Osteoblast (primary cell): Measurements from ENCODE around the gene ZNF771. TPM values are rescaled to one million over a fixed set of nuclear protein-coding genes. Genes with fewer than 3 reads are reported as not detected.

ENCODE experiments used
- DNase-seq: peaks from one replicate; pipeline ENCODE4 v3.0.0; 2011; ENCODE audit warnings: low spot score, mixed read lengths; ENCODE audit not compliant: insufficient read length; ENCODE audit errors: missing footprints
- H2AFZ ChIP-seq: 2 replicates; pipeline ENCODE4 v1.6.0; 2011; ENCODE audit warnings: mild to moderate bottlenecking, low read length
- H3K27ac ChIP-seq: 2 replicates; pipeline ENCODE4 v1.5.1; 2011; ENCODE audit warnings: mild to moderate bottlenecking, low read depth, low read length, moderate library complexity
- H3K27me3 ChIP-seq: 2 replicates; pipeline ENCODE4 v1.6.0; 2012; ENCODE audit warnings: mild to moderate bottlenecking, control low read depth, inconsistent platforms, low read length, moderate library complexity; ENCODE audit not compliant: insufficient read depth
- H3K36me3 ChIP-seq: 2 replicates; pipeline ENCODE4 v1.5.1; 2011; ENCODE audit warnings: mild to moderate bottlenecking, low read length, control low read depth, moderate library complexity; ENCODE audit not compliant: insufficient read depth
- H3K4me1 ChIP-seq: 2 replicates; pipeline ENCODE4 v1.5.1; 2011; ENCODE audit warnings: mild to moderate bottlenecking, low read length, control low read depth, moderate library complexity; ENCODE audit not compliant: insufficient read depth
- H3K4me2 ChIP-seq: 2 replicates; pipeline ENCODE4 v1.6.0; 2011; ENCODE audit warnings: mild to moderate bottlenecking, low read length; ENCODE audit not compliant: insufficient read depth
- H3K4me3 ChIP-seq: fragments of 200-600 bp; sonication (generic); 3 replicates; pipeline ENCODE4 v1.5.1; 2012; ENCODE audit warnings: mild to moderate bottlenecking, low read length, inconsistent platforms; ENCODE audit not compliant: insufficient read depth
- H3K79me2 ChIP-seq: 2 replicates; pipeline ENCODE4 v1.6.0; 2012; ENCODE audit warnings: mild to moderate bottlenecking, low read length, control low read depth, inconsistent platforms; ENCODE audit not compliant: insufficient read depth
- H3K9me3 ChIP-seq: 2 replicates; pipeline ENCODE4 v1.5.1; 2011; ENCODE audit warnings: low read depth, low read length, control low read depth
- H4K20me1 ChIP-seq: 2 replicates; pipeline ENCODE4 v1.6.0; 2012; ENCODE audit warnings: mild to moderate bottlenecking, low read length, control low read depth; ENCODE audit not compliant: insufficient read depth
- total RNA-seq: library from RNA; depleted of rRNA; stranded (reverse); fragments of >200 nt; gene quantifications from 2 replicates; pipeline ENCODE4 v1.2.3, GENCODE V29; 2012
- TF ChIP-seq, protein P1 (sequence below): IDR thresholded peaks from 2 replicates; pipeline ENCODE4 v1.5.1; 2011; ENCODE audit warnings: mild to moderate bottlenecking, low read depth, low read length, moderate library complexity; ENCODE audit errors: extremely low read depth

The ZNF771 gene
- total RNA-seq, 1 donor = 14.8 TPM

DNA sequence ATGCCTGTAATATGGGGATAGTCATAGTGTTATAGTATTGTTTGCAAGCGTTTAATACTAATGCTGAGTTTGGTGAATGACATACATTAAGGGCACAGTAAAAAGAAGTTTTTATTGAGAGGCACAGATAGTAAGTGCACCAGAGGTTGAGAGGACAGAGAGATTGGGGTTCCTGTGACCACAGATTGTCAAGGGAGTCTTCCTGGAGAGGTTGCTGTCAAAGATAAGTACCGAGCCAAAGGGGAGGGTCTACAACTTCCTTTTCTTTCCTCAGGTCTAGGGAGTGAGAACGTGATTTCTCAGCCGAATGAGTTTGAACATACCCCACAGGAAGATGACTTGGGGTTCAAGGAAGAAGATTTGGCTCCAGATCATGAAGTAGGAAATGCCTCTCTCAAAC lies 10.3 kb upstream of the ZNF771 start:
- TF ChIP-seq, protein P1, sequence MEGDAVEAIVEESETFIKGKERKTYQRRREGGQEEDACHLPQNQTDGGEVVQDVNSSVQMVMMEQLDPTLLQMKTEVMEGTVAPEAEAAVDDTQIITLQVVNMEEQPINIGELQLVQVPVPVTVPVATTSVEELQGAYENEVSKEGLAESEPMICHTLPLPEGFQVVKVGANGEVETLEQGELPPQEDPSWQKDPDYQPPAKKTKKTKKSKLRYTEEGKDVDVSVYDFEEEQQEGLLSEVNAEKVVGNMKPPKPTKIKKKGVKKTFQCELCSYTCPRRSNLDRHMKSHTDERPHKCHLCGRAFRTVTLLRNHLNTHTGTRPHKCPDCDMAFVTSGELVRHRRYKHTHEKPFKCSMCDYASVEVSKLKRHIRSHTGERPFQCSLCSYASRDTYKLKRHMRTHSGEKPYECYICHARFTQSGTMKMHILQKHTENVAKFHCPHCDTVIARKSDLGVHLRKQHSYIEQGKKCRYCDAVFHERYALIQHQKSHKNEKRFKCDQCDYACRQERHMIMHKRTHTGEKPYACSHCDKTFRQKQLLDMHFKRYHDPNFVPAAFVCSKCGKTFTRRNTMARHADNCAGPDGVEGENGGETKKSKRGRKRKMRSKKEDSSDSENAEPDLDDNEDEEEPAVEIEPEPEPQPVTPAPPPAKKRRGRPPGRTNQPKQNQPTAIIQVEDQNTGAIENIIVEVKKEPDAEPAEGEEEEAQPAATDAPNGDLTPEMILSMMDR = no peak
- Histone ChIP-seq H4K20me1 (no peaks in the 10 kb centered on the region), H3K79me2 (peaks cover 17% of the 10 kb centered on the region), H3K4me2 (no peak overlapping the region), H3K27ac (no peak overlapping the region), H3K4me1 (peaks cover 26% of the 10 kb centered on the region), H2AFZ (no peak overlapping the region), H3K4me3 (no peak overlapping the region), H3K36me3 (peaks cover 4% of the 10 kb centered on the region), H3K9me3 (no peaks in the 10 kb centered on the region), H3K27me3 (no peaks in the 10 kb centered on the region)
- DNase-seq = no peak

DNA sequence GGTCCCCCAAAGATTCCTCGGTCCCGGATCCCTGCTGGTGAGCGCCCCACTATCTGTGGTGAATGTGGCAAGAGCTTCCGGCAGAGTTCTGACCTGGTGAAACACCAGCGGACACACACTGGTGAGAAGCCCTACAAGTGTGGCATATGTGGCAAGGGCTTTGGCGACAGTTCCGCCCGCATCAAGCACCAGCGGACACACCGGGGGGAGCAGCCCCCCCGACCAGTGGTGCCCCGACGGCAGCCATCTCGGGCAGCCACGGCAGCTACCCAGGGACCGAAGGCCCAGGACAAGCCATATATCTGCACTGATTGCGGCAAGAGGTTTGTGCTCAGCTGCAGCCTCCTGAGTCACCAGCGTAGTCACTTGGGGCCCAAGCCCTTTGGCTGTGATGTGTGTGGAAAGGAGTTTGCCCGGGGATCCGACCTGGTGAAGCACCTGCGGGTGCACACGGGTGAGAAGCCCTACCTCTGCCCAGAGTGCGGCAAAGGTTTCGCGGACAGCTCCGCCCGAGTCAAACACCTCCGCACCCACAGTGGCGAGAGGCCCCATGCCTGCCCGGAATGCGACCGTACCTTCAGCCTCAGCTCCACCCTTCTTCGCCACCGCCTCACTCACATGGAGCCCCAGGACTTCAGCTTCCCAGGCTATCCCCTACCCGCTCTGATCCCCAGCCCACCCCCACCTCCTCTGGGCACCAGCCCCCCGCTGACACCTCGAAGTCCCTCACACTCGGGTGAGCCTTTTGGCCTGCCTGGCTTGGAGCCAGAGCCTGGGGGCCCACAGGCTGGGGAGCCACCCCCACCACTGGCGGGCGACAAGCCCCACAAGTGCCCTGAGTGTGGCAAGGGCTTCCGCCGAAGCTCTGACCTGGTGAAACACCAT lies 9.4 kb upstream of the ZNF771 start:
- Histone ChIP-seq H3K79me2 (peaks cover 17% of the 10 kb centered on the region), H3K36me3 (peaks cover 4% of the 10 kb centered on the region), H3K9me3 (no peaks in the 10 kb centered on the region), H2AFZ (no peak overlapping the region), H3K4me1 (peaks cover 26% of the 10 kb centered on the region), H3K27me3 (no peaks in the 10 kb centered on the region), H4K20me1 (no peaks in the 10 kb centered on the region), H3K27ac (no peak overlapping the region), H3K4me3 (no peak overlapping the region), H3K4me2 (no peak overlapping the region)
- peak; percentile 37 for DNase-seq
- TF ChIP-seq, protein P1 = no peak

DNA sequence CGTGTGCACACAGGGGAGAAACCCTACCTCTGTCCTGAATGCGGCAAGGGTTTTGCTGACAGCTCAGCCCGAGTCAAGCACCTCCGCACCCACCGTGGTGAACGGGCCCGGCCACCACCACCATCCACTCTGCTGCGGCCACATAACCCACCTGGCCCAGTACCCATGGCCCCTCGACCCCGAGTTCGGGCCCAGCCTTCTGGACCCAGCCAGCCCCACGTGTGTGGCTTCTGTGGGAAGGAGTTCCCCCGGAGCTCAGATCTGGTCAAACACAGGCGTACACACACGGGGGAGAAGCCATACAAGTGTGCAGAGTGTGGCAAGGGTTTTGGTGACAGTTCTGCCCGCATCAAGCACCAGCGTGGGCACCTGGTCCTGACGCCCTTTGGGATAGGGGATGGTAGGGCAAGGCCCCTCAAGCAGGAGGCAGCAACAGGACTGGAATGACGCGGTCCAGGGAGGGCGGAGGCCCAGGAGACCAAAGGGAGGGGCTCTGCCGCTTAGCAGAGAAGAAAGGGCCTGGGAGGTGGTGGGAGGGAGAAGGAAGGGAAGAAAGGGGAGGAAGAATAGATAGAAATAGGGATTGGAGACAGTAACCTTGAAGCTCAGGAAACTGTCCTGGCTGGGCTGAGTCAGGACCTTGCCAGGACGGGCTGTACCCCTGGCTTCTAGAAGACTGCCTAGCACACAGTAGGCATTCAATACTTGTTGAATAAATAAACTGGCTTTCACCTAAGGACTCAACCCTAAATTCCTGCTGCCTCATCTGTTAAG lies 8.6 kb upstream of the ZNF771 start:
- TF ChIP-seq, protein P1 = no peak
- Histone ChIP-seq H3K27ac (no peak overlapping the region), H3K79me2 (peaks cover 17% of the 10 kb centered on the region), H3K27me3 (no peaks in the 10 kb centered on the region), H4K20me1 (no peaks in the 10 kb centered on the region), H3K4me3 (no peak overlapping the region), H3K4me1 (peaks cover 24% of the 10 kb centered on the region), H3K4me2 (no peak overlapping the region), H2AFZ (no peak overlapping the region), H3K9me3 (no peaks in the 10 kb centered on the region), H3K36me3 (peaks cover 4% of the 10 kb centered on the region)
- DNase-seq = peak; percentile 45
